ENCODE data around the gene KLK11. TPM values are rescaled to one million over a fixed set of nuclear protein-coding genes. Genes with fewer than 3 reads are reported as not detected.

The KLK11 gene
- total and polyA plus RNA-seq, 7 donors: 0.71 to 0.76 TPM; not detected in 5

DNA sequence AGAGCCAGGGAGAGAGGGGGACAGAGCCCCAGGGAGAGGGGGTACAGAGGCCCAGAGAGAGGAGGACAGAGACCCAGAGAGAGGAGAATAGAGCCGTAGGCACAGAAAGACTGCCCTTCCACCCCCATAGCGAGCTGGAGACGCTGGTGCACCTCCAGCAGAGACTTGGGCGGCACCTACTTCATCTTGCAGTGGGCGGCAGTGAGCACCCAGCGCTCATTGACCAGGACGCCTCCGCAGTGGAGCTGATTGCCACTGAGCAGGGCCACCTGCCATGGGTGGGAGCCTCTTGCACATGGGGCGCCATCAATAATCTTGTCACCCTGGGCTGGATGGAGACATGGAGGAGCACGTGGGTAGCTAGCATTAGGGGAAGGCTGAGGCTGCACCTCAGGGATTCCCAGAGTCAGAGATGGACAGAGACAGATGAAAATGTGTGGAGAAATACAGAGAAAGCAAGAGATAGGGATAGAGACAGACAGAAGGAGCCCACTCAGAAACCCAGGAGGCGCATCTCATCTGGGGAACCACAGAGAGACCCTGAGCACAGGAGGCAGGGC, 44.7 kb downstream of the KLK11 start:
- 64 to 71% methylated on average over 11 of the region's 11 CpGs for WGBS, 2 donors
- peak; percentile 37 for DNase-seq
- intact Hi-C loops (cut with DNase I): no loop called here
- Histone ChIP-seq H3K4me3 (no peak overlapping the region), H3K36me3 (no peaks in the 10 kb centered on the region), H3K9me3 (no peaks in the 10 kb centered on the region), H3K27ac (no peak overlapping the region), H3K27me3 (peaks cover 5 to 48% (median 7%) of the 10 kb centered on the region in 3 donors), H3K4me1 (no peaks in the 10 kb centered on the region)
- TF ChIP-seq POLR2A (IDR thresholded peaks at IDR 0.05) (no peak), POLR2AphosphoS5 (IDR thresholded peaks at IDR 0.05) (no peak), EP300 (IDR thresholded peaks at IDR 0.05) (no peak)
- TF ChIP-seq, protein P1, sequence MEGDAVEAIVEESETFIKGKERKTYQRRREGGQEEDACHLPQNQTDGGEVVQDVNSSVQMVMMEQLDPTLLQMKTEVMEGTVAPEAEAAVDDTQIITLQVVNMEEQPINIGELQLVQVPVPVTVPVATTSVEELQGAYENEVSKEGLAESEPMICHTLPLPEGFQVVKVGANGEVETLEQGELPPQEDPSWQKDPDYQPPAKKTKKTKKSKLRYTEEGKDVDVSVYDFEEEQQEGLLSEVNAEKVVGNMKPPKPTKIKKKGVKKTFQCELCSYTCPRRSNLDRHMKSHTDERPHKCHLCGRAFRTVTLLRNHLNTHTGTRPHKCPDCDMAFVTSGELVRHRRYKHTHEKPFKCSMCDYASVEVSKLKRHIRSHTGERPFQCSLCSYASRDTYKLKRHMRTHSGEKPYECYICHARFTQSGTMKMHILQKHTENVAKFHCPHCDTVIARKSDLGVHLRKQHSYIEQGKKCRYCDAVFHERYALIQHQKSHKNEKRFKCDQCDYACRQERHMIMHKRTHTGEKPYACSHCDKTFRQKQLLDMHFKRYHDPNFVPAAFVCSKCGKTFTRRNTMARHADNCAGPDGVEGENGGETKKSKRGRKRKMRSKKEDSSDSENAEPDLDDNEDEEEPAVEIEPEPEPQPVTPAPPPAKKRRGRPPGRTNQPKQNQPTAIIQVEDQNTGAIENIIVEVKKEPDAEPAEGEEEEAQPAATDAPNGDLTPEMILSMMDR (IDR thresholded peaks at IDR 0.05): no peak

DNA sequence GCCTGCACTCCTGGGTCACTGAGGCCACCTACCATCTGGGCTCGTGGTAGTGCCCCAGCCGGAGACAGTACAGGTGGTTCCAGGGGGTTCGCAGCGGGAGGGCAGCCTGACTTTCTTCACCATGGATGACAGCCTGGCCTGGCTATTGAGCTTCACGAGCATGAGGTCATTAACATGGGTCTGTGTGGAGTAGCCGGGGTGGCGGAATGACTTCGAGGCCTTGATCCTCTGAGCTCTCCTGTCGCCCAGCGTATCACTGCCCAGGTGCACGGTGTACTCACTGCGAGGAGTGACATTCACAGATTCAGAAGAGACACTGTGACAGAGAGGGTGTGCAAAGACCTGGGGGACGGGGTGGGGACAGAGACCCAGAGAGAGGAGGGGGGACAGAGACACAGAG, 46.2 kb downstream of the KLK11 start:
- 59 to 60% methylated on average over 13 of the region's 13 CpGs for WGBS, 2 donors
- Histone ChIP-seq H3K4me1 (no peaks in the 10 kb centered on the region), H3K4me3 (no peak overlapping the region), H3K27ac (no peak overlapping the region), H3K9me3 (no peaks in the 10 kb centered on the region), H3K36me3 (no peaks in the 10 kb centered on the region), H3K27me3 (peaks cover 5 to 55% (median 13%) of the 10 kb centered on the region in 3 donors)
- peak; percentile 45 for DNase-seq
- intact Hi-C loops (cut with DNase I): no loop called here
- TF ChIP-seq, protein P1 (IDR thresholded peaks at IDR 0.05): no peak
- TF ChIP-seq POLR2AphosphoS5 (IDR thresholded peaks at IDR 0.05) (no peak), POLR2A (IDR thresholded peaks at IDR 0.05) (no peak), EP300 (IDR thresholded peaks at IDR 0.05) (no peak)

DNA sequence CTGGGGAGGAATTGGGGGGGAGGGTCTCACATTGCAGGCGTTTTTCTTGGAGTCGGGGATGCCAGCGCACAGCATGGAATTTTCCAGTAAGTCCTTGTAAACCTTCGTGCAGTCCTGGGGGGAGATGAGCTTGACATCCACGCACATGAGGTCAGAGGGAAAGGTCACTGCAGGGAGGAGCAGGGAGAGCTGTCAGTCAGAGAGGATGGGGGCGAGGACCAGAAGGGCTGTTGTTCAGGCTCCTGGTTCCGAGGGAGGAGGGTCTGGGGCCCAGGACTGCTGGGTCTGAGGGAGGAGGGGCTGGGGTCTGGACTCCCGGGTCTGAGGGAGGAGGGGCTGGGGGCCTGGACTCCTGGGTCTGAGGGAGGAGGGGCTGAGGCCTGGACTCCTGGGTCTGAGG, 46.7 kb downstream of the KLK11 start:
- Histone ChIP-seq H3K27me3 (peaks cover 5 to 55% (median 13%) of the 10 kb centered on the region in 3 donors), H3K36me3 (no peaks in the 10 kb centered on the region), H3K9me3 (no peaks in the 10 kb centered on the region), H3K4me1 (no peaks in the 10 kb centered on the region), H3K27ac (no peak overlapping the region), H3K4me3 (no peak overlapping the region)
- TF ChIP-seq POLR2AphosphoS5 (IDR thresholded peaks at IDR 0.05) (no peak), POLR2A (IDR thresholded peaks at IDR 0.05) (no peak), EP300 (IDR thresholded peaks at IDR 0.05) (no peak)
- TF ChIP-seq, protein P1 (IDR thresholded peaks at IDR 0.05): no peak
- DNase-seq: peak; percentile 35
- WGBS, 2 donors: 38 to 42% methylated on average over 8 of the region's 8 CpGs
- intact Hi-C loops (cut with DNase I): no loop called here

DNA sequence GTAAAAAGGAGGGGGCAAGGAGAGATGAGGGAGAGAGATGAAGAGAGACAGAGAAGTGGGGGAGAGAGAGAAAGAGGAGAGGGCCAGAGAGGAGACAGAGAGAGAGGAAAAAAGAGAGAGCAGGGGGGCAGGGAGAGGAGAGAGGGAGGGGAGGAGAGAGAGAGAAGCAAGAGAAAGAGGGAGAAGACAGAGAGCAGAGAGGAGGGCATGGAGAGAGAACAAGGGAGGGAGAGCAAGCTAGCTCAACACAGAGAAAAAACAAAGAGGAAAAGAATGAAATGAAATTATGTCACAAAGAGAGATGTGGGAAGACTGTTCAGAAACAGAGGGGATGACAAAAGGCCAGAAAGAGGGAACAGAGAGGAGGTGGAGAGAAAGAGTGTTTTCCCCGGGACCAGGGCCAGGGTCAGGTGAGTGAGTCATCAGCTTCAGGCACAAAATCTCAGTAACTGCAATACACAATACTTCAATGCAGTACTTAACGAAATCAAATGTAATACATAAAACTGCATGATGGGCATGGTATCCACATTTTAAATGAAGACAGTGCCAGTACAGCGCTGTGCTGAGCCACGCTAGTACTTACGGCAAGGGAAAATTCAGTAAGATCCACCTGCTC, 47.5 kb downstream of the KLK11 start:
- Histone ChIP-seq H3K36me3 (no peaks in the 10 kb centered on the region), H3K9me3 (no peaks in the 10 kb centered on the region), H3K4me1 (no peaks in the 10 kb centered on the region), H3K27ac (no peak overlapping the region), H3K4me3 (no peak overlapping the region), H3K27me3 (peaks cover 4 to 54% (median 13%) of the 10 kb centered on the region in 3 donors)
- no peak for TF ChIP-seq EP300 (IDR thresholded peaks at IDR 0.05)
- no peak for TF ChIP-seq POLR2AphosphoS5 (IDR thresholded peaks at IDR 0.05)
- TF ChIP-seq, protein P1 (IDR thresholded peaks at IDR 0.05): no peak
- no peak for TF ChIP-seq POLR2A (IDR thresholded peaks at IDR 0.05)
- intact Hi-C loops (cut with DNase I): no loop called here
- peak; percentile 9 for DNase-seq
- WGBS, 2 donors: 57 to 71% methylated on average over 5 of the region's 5 CpGs

Measured in sigmoid colon (tissue), 7 donors.